ENCODE measurements around the gene ZNF727. TPM values are rescaled to one million over a fixed set of nuclear protein-coding genes. Genes with fewer than 3 reads are reported as not detected.
"Not testable (repeated sequence)": the region's sequence is repeated elsewhere in the genome, so short reads cannot be mapped to it uniquely, and the experiment has no call there.

Gene ZNF727
- total RNA-seq, 1 donor from 2014 or later, result not detected

- Histone ChIP-seq H3K9ac (ENCODE audit: low read length) (no peak overlapping the region), H2AFZ (ENCODE audit: low read depth, low read length) (no peak overlapping the region), H3K4me3 (ENCODE audit: insufficient read depth, low read depth, low read length) (no peak overlapping the region), H3K36me3 (ENCODE audit: insufficient read depth, low read length) (no peaks in the 10 kb centered on the region), H3K9me3 (ENCODE audit: insufficient read depth, low read depth, low read length) (peaks cover 32% of the 10 kb centered on the region), H3K79me2 (ENCODE audit: insufficient read depth, low read length) (no peaks in the 10 kb centered on the region), H3K4me1 (ENCODE audit: insufficient read depth, low read length) (no peaks in the 10 kb centered on the region), H3K4me2 (ENCODE audit: low read length) (no peak overlapping the region), H3K27me3 (ENCODE audit: insufficient read depth, low read length) (no peaks in the 10 kb centered on the region), H4K20me1 (ENCODE audit: insufficient read depth, low read length) (no peaks in the 10 kb centered on the region), H3K27ac (ENCODE audit: low read depth, low read length) (no peak overlapping the region)
- Mint-ChIP-seq H3K4me1 (ENCODE audit: low read depth, unreplicated experiment) (no peaks in the 10 kb centered on the region), H3K4me3 (ENCODE audit: unreplicated experiment) (no peak overlapping the region), H3K27ac (ENCODE audit: unreplicated experiment) (no peak overlapping the region), H3K9me3 (ENCODE audit: unreplicated experiment) (peaks cover 54% of the 10 kb centered on the region), H3K36me3 (ENCODE audit: low read depth, unreplicated experiment) (no peaks in the 10 kb centered on the region), H3K27me3 (ENCODE audit: low read depth, unreplicated experiment) (no peaks in the 10 kb centered on the region)
- TF ChIP-seq EZH2 (IDR thresholded peaks at IDR 0.05; ENCODE audit: insufficient read depth, low read length), result no peak
- TF ChIP-seq, protein P1, sequence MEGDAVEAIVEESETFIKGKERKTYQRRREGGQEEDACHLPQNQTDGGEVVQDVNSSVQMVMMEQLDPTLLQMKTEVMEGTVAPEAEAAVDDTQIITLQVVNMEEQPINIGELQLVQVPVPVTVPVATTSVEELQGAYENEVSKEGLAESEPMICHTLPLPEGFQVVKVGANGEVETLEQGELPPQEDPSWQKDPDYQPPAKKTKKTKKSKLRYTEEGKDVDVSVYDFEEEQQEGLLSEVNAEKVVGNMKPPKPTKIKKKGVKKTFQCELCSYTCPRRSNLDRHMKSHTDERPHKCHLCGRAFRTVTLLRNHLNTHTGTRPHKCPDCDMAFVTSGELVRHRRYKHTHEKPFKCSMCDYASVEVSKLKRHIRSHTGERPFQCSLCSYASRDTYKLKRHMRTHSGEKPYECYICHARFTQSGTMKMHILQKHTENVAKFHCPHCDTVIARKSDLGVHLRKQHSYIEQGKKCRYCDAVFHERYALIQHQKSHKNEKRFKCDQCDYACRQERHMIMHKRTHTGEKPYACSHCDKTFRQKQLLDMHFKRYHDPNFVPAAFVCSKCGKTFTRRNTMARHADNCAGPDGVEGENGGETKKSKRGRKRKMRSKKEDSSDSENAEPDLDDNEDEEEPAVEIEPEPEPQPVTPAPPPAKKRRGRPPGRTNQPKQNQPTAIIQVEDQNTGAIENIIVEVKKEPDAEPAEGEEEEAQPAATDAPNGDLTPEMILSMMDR (IDR thresholded peaks at IDR 0.05; ENCODE audit: insufficient read depth, low read depth, low read length), result no peak
- DNase-seq (ENCODE audit: low read depth) (no peak), FAIRE-seq (no peak)
Measured at GRCh38 chr7:64078699-64078994, 33.4 kb downstream of the ZNF727 start.

DNA sequence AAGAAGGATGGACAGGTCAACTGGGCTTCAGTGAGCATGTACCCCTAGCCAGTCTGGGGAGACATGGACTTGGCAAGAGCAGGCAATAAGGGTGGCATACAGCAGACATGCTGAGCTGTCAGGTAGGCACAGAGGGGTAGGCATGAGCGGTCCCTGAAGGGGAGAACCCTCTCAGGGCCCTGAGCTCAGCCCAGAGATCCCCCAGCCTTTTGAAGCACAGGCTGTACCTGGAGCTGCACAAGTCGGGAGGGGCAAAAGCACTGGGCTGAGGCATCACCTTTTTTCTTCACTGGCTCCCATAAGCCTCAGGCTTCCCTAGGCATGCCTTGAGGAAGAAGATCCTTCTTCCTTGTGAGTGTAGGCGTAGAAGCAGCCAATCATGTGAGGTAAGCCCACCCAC is 42.3 kb downstream of the ZNF727 start:
- Histone ChIP-seq H2AFZ (ENCODE audit: low read depth, low read length) (no peak overlapping the region), H4K20me1 (ENCODE audit: insufficient read depth, low read length) (no peaks in the 10 kb centered on the region), H3K4me1 (ENCODE audit: insufficient read depth, low read length) (no peaks in the 10 kb centered on the region), H3K9me3 (ENCODE audit: insufficient read depth, low read depth, low read length) (peaks cover 24% of the 10 kb centered on the region), H3K4me2 (ENCODE audit: low read length) (no peak overlapping the region), H3K36me3 (ENCODE audit: insufficient read depth, low read length) (no peaks in the 10 kb centered on the region), H3K4me3 (ENCODE audit: insufficient read depth, low read depth, low read length) (no peak overlapping the region), H3K27ac (ENCODE audit: low read depth, low read length) (no peak overlapping the region), H3K9ac (ENCODE audit: low read length) (no peak overlapping the region), H3K79me2 (ENCODE audit: insufficient read depth, low read length) (no peaks in the 10 kb centered on the region), H3K27me3 (ENCODE audit: insufficient read depth, low read length) (no peaks in the 10 kb centered on the region)
- H3K27ac Mint-ChIP-seq (ENCODE audit: unreplicated experiment), result no peak overlapping the region
- no peak for FAIRE-seq
- H3K4me1 Mint-ChIP-seq (ENCODE audit: low read depth, unreplicated experiment), result no peaks in the 10 kb centered on the region
- TF ChIP-seq, protein P1 (IDR thresholded peaks at IDR 0.05; ENCODE audit: insufficient read depth, low read depth, low read length), result no peak
- TF ChIP-seq EZH2 (IDR thresholded peaks at IDR 0.05; ENCODE audit: insufficient read depth, low read length), result no peak
- no peak overlapping the region for H3K4me3 Mint-ChIP-seq (ENCODE audit: unreplicated experiment)
- peaks cover 30% of the 10 kb centered on the region for H3K9me3 Mint-ChIP-seq (ENCODE audit: unreplicated experiment)
- no peaks in the 10 kb centered on the region for H3K27me3 Mint-ChIP-seq (ENCODE audit: low read depth, unreplicated experiment)
- no peak for DNase-seq (ENCODE audit: low read depth)
- H3K36me3 Mint-ChIP-seq (ENCODE audit: low read depth, unreplicated experiment), result no peaks in the 10 kb centered on the region

DNA sequence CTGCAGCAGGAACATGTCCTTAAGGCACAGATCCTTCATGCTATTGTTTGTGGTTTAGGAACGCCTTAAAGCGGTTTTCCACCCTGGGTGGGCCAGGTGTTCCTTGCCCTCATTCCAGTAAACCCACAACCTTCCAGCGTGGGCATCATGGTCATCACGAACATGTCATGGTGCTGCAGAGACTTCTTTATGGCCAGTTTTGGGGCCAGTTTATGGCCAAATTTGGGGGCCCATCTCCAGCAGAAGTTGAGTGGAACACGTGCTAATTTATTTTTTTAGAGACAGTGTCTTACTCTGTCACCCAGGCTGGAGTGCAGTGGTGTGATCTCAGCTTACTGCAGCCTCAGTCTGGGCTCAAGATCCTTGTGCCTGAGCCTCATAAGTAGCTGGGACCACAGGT is 43.6 kb downstream of the ZNF727 start:
- not testable (repeated sequence) for H3K4me1 ChIP-seq (ENCODE audit: insufficient read depth, low read length); H2AFZ ChIP-seq (ENCODE audit: low read depth, low read length); H3K4me3 Mint-ChIP-seq (ENCODE audit: unreplicated experiment); H3K27ac Mint-ChIP-seq (ENCODE audit: unreplicated experiment); H3K79me2 ChIP-seq (ENCODE audit: insufficient read depth, low read length); H3K36me3 Mint-ChIP-seq (ENCODE audit: low read depth, unreplicated experiment); H3K27ac ChIP-seq (ENCODE audit: low read depth, low read length); H4K20me1 ChIP-seq (ENCODE audit: insufficient read depth, low read length); H3K4me1 Mint-ChIP-seq (ENCODE audit: low read depth, unreplicated experiment); H3K4me2 ChIP-seq (ENCODE audit: low read length); H3K4me3 ChIP-seq (ENCODE audit: insufficient read depth, low read depth, low read length); DNase-seq (ENCODE audit: low read depth); H3K9ac ChIP-seq (ENCODE audit: low read length); H3K36me3 ChIP-seq (ENCODE audit: insufficient read depth, low read length); FAIRE-seq; H3K27me3 ChIP-seq (ENCODE audit: insufficient read depth, low read length); H3K27me3 Mint-ChIP-seq (ENCODE audit: low read depth, unreplicated experiment)
- H3K9me3 ChIP-seq (ENCODE audit: insufficient read depth, low read depth, low read length), result peaks cover 18% of the 10 kb centered on the region
- H3K9me3 Mint-ChIP-seq (ENCODE audit: unreplicated experiment), result peaks cover 33% of the 10 kb centered on the region

Other genes starting within 250 kb of the ZNF727 start
- not detected in 2 replicates for gene ZNF722, start 46.6 kb upstream of the ZNF727 start, total RNA-seq
- gene ZNF735, start 161.8 kb downstream of the ZNF727 start, total RNA-seq, result not detected in 2 replicates
- not detected in 2 replicates for gene ZNF679, start 183.0 kb downstream of the ZNF727 start, total RNA-seq

All from astrocyte (in vitro differentiated cells and primary cell).